NT2/D1 (cell line): ENCODE data around the gene STS.

Experiments used
- DNase-seq: peaks from one replicate; pipeline ENCODE4 v3.0.0-alpha.2; 2011; ENCODE audit warnings: low read depth, low spot score
- H3K27me3 ChIP-seq: 2 replicates; pipeline ENCODE4 v1.6.0; 2011; ENCODE audit warnings: mild to moderate bottlenecking; ENCODE audit not compliant: insufficient read length, insufficient read depth
- H3K36me3 ChIP-seq: 2 replicates; pipeline ENCODE4 v1.6.1; 2011; ENCODE audit warnings: mild to moderate bottlenecking, low read length, mixed read lengths; ENCODE audit not compliant: insufficient read depth, insufficient read length
- H3K4me1 ChIP-seq: 2 replicates; pipeline ENCODE4 v1.5.1; 2011; ENCODE audit not compliant: insufficient read depth, insufficient read length
- H3K4me3 ChIP-seq: 2 replicates; pipeline ENCODE4 v1.5.1; 2011; ENCODE audit warnings: low read depth; ENCODE audit not compliant: insufficient read length
- H3K9ac ChIP-seq: 2 replicates; pipeline ENCODE4 v1.6.0; 2011; ENCODE audit warnings: low read depth; ENCODE audit not compliant: insufficient read length
- H3K9me3 ChIP-seq: 2 replicates; pipeline ENCODE4 v1.5.1; 2011; ENCODE audit warnings: mild to moderate bottlenecking, low read length; ENCODE audit not compliant: insufficient read depth
- SUZ12 ChIP-seq: IDR thresholded peaks from 2 replicates; pipeline ENCODE4 v1.6.1; 2011; ENCODE audit not compliant: insufficient read length, insufficient read depth; ENCODE audit errors: extremely low read depth
- YY1 ChIP-seq: IDR thresholded peaks from 2 replicates; pipeline ENCODE4 v1.6.1; 2011; ENCODE audit not compliant: insufficient read length, insufficient read depth
- ZNF274 ChIP-seq: IDR thresholded peaks from 2 replicates; pipeline ENCODE4 v1.6.1; 2011; ENCODE audit warnings: mild to moderate bottlenecking, low read depth, low read length

The STS gene

GRCh38 chrX:7143941-7144525 lies 3.5 kb upstream of the STS start:
- H3K36me3 ChIP-seq: peaks cover 3% of the 10 kb centered on the region
- DNase-seq: no peak
- H3K4me3 ChIP-seq: no peak overlapping the region
- no peaks in the 10 kb centered on the region for H3K27me3 ChIP-seq
- H3K4me1 ChIP-seq: peaks cover 2% of the 10 kb centered on the region
- no peak overlapping the region for H3K9ac ChIP-seq
- TF ChIP-seq YY1 (no peak), SUZ12 (no peak), ZNF274 (no peak)
- H3K9me3 ChIP-seq: no peaks in the 10 kb centered on the region

GRCh38 chrX:7145454-7145853 lies 2.1 kb upstream of the STS start:
- TF ChIP-seq SUZ12 (no peak), YY1 (no peak), ZNF274 (no peak)
- no peaks in the 10 kb centered on the region for H3K27me3 ChIP-seq
- peaks cover 2% of the 10 kb centered on the region for H3K4me1 ChIP-seq
- H3K9ac ChIP-seq: no peak overlapping the region
- H3K4me3 ChIP-seq: no peak overlapping the region
- DNase-seq: no peak
- no peaks in the 10 kb centered on the region for H3K36me3 ChIP-seq
- H3K9me3 ChIP-seq: no peaks in the 10 kb centered on the region

- no peaks in the 10 kb centered on the region for H3K27me3 ChIP-seq
- TF ChIP-seq ZNF274 (no peak), SUZ12 (no peak), YY1 (no peak)
- H3K9ac ChIP-seq: no peak overlapping the region
- H3K9me3 ChIP-seq: no peaks in the 10 kb centered on the region
- no peaks in the 10 kb centered on the region for H3K36me3 ChIP-seq
- no peak for DNase-seq
- H3K4me3 ChIP-seq: no peak overlapping the region
- peaks cover 2% of the 10 kb centered on the region for H3K4me1 ChIP-seq
Measured at GRCh38 chrX:7146020-7146702, 1.4 kb upstream of the STS start.

GRCh38 chrX:7146703-7147412 lies 654 bp upstream of the STS start:
- Histone ChIP-seq H3K9me3 (no peaks in the 10 kb centered on the region), H3K4me1 (peaks cover 2% of the 10 kb centered on the region), H3K9ac (peak overlapping the region; percentile 82), H3K27me3 (no peaks in the 10 kb centered on the region), H3K4me3 (peak overlapping the region; percentile 65), H3K36me3 (no peaks in the 10 kb centered on the region)
- DNase-seq: no peak
- no peak for TF ChIP-seq SUZ12
- TF ChIP-seq YY1: no peak
- TF ChIP-seq ZNF274: no peak

- no peaks in the 10 kb centered on the region for H3K36me3 ChIP-seq
- H3K9ac ChIP-seq: peak within 1 kb of the TSS; percentile 91
- H3K9me3 ChIP-seq: no peaks in the 10 kb centered on the region
- DNase-seq: peak; percentile 69
- peaks cover 5% of the 10 kb centered on the region for H3K27me3 ChIP-seq
- no peak for TF ChIP-seq SUZ12
- TF ChIP-seq YY1: peak; percentile 51
- TF ChIP-seq ZNF274: no peak
- H3K4me1 ChIP-seq: peaks cover 2% of the 10 kb centered on the region
- H3K4me3 ChIP-seq: peak within 1 kb of the TSS; percentile 65
Measured at GRCh38 chrX:7147978-7148854, 704 bp downstream of the STS start, which contains the start of gene PUDP. Gene PUDP, minus strand, starts transcription at chrX:7148153. Its CDS starts 40 bp downstream, at chrX:7148113.

- Histone ChIP-seq H3K27me3 (peaks cover 8% of the 10 kb centered on the region), H3K4me3 (no peak overlapping the region), H3K9me3 (no peaks in the 10 kb centered on the region), H3K4me1 (peaks cover 2% of the 10 kb centered on the region), H3K36me3 (no peaks in the 10 kb centered on the region), H3K9ac (no peak overlapping the region)
- no peak for DNase-seq
- TF ChIP-seq SUZ12 (no peak), ZNF274 (no peak), YY1 (no peak)
Measured at GRCh38 chrX:7149411-7149810, 1.9 kb downstream of the STS start.
